HG03060 (cell line): ENCODE results near the gene ZEB1.
A peak's percentile ranks its signal among the peaks of the same experiment; 100 is the strongest.
"Not testable (repeated sequence)": the region's sequence is repeated elsewhere in the genome, so short reads cannot be mapped to it uniquely, and the experiment has no call there.

Experiments
- ATAC-seq: cut with Tn5 transposase; IDR thresholded peaks from one replicate; pipeline ENCODE4 v1.9.1; 2021; ENCODE audit warnings: low read depth, moderate number of reproducible peaks; ENCODE audit not compliant: unreplicated experiment

ZEB1 gene

DNA sequence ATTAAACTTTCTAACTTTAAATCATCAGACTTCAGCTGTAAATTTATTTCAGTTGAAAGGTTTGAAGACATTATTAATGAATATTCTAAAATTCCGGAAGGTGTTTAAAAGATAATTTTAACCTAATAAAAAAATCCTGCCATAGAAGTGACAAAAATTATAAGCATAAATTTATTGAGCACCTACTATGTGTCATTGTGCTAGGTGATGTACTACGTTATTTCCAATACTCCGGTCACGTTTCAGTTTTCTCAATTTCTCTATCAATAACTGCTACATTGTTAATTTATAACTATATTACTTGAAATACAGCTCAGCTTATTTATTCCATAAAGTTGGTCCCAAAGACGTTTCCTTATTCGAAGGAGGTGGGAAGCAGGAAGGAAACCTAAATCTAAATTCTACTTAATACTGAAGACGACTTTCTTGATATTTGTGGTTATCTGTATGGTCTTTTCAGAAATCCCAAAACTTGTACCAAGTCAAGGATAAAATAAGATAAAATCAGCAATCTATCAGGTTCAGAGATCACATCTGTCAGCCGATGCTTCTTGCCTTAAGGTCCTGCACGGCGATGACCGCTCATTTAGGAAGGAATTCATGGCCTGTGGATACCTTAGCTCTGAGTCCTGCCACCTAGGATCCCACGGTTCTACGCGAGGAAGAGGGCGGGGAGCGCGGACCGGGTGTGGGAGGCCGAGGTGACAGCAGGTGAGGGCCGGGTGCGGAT lies 1.2 kb upstream of the ZEB1 start:
- ATAC-seq: no peak

DNA sequence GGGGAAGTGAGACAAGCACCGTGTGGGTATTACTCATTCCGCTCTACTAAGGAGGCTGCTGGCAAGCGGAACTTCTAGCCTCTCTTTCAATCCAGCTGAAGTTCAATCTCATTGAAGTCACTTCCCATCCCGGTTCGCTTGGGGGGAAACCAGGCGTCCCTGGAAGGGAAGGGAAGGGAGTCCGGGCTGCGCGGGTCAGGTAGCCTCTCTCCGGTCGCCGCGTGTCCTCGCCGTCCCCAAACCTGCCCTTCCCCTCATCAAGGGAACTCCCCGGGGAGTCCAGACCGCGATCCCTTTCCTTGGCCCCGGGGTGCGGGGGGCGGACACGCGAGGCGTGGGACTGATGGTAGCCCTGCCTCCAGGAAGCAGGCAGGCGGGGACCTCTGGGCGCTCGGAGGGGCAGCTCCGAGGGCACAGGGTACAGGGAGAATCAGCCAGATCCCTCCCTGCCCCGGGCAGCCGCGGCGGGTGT lies 598 bp upstream of the ZEB1 start:
- ATAC-seq: peak; percentile 43

DNA sequence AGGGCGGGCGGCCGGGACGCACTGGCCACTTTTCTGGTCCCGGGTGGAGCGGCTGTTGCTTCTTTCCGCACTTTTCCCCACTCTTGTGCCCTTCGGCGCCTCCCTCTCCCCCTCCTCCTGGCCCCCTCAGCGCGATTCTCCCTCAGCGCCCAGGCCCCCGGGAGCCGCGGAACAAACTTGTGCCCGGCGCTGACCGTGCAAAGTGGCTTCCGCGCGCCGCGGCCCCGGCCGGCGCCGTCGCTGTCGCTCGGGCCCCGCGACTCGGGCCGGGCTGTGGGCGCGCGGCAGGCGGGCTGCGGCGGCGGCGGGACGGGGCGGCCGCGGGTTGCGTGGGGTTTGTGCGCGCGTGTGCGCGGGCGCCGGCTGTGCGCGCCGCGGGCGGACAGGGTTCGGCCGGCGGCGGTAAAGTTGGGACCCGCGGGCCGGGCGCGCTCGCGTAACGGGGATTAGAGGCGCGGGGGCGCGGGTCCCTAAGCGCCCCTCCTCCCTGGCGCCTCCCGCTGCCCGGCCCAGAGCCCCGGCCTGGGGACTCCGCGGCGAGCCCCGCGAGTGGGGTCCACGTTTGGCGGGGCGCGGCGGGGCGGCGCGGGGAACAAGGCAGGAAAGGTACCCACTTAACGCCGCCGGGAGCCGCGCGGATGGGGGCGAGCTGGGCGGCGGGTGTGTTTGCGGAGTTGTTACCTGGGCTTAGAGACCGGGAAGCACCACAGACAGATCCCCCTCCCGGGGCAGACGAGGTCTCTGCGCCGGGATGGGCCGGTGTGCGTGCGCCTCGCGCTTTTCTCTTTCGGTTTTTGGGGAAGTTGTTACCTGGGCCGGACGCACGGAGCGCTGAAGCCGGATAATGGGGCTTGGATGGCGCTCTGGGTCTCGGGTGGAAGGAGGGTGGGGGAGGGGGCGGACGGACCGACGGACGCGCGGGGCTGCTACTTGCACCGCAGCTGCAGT lies 860 bp downstream of the ZEB1 start:
- ATAC-seq: no peak

DNA sequence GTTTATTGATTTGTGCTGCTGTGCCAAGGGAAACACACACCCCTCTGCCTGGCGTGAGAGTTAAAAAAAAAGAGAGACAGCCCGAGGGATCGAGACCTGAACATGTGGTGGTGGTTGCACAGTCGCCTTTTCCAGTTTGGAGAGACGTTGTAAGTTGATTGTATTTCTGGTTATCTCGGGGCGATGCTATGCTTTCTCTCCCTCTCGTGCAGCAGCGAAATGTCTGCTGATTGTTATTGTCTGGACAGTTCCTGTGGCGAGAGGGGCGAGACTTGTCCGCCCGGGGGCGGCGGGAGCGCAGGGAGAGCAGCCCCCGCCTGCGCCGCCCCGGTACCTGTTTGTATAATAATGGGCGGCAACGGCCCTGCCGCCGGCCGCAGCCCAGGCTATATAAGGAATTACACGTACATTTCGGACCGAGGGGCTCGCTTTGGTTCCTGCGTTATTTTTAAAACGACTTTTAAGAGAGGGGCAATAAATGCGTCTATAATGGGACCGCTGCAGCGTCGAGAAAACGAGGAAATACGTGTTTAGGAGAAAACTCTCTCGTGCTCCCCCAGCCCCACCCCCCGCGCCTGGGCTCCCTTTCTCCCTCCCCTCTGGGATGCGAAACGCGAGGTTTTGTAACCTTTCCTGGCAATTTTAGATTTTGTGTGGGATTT lies 1.7 kb downstream of the ZEB1 start:
- ATAC-seq: no peak

DNA sequence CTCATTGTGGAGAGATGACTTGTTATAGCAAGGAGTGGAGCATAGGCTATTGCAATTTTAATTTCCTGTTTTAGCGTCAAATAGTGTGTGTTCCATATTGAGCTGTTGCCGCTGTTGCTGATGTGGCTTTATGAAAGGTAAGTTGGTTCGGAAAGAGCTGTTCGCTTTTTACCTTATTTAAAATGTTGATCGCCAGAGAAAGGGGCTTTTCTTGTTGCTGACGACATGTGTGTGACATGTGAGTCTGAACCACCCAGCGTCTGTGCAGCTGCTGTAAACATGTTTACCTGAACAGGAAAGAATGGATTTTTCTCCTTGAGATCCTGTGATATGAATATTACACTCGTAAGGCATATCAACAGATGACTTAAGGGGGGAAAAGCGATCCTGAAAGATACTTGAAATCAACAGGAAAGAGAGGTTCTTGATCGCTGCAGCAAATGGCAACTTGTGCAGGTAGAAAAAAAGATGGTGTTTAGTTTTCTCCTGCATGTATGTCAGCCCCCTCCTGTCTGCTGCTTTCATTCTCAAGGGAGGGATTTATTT lies 2.5 kb downstream of the ZEB1 start:
- no peak for ATAC-seq

DNA sequence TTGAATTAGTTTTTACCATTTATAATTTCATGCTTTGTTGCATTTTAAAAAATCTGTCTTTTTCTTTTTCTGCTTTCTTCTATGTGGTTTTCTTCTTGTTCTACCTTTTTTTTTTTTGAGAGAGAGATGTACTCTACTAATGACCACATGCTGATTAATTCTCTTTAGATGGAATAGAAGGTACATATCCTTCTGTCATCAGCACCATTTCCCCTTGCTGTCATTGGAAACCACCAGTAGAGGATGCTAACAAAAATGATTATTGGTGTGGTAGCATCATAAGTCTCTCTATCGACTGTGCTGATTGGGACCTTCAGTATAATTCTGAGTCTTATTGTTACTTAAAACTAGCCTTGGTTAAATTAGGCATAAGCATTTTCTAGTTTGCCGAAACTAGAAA lies 3.6 kb downstream of the ZEB1 start:
- no peak for ATAC-seq

DNA sequence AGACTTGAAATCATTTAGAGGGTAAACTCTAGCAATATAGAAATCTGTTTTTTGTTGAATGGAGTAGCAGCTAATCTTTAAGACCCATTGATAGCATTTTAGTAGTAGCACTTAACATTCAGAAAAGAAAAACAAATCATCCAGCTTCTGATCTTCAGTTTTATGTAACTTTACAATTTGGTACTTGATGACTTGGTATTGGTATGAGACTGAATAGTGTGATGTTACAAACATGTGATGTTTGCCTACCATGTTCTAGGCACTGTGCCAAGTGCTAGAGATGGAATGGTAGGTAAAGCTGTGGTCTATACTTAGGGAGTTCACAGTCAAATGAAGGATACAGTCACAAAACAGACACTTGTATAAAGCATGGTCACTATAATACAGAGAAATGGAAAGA lies 21.3 kb downstream of the ZEB1 start:
- no peak for ATAC-seq

DNA sequence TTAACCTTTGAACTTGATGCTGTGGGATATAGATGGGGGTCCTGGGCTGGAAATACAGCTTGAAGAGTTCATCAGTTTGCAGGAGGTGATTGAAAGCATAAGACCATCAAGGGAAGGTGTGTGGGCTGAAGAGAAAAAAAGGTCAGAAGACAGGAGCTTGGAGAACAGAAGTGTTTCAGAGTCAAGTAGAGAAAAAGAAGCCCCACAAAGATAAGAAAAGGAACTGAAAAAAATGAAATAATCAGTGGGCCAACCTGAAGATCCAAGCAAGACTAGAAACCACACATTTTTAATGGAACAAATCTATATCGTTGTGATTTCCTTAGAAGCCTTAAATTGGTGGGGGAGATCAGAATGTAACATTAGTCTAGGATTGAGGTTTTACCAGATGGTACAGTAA lies 22.5 kb downstream of the ZEB1 start:
- no peak for ATAC-seq

DNA sequence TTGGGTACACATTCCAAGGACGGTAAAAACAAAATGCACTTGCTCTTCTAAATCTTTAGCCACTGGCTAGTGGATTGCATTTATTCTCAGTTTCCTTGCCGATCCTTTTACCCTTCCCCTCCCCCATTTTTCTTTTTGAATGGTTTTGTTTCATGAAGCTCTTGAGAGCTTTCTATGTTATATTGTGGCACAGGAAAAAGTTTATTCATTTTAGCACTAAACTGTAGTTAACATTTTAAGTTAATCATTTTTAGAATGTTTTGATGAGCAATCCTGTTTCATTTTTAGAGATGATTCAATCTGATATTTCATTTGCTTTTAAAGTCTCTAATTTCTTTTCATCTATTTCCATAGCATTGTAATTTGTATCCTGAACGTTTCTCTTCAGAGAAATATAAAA lies 24.0 kb downstream of the ZEB1 start:
- ATAC-seq: no peak

DNA sequence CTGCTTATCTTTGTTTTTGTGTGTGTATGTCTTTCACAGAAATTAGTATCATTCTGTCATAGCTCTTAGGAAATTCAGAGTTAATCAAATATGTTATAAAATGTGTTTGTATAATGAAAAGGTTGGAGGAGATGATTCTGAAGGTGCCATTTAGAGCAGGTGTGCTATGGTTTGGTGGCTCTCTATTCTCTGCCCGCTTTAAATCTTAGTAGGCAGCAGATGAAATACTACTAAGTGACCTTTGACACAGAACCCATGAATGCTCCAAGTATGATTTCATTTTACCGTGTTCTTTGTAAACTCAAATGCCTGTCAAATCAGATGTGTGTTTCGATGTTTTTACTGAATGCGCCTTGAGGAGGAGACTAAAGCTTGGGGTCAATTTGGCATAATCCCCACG lies 24.5 kb downstream of the ZEB1 start:
- ATAC-seq: no peak

DNA sequence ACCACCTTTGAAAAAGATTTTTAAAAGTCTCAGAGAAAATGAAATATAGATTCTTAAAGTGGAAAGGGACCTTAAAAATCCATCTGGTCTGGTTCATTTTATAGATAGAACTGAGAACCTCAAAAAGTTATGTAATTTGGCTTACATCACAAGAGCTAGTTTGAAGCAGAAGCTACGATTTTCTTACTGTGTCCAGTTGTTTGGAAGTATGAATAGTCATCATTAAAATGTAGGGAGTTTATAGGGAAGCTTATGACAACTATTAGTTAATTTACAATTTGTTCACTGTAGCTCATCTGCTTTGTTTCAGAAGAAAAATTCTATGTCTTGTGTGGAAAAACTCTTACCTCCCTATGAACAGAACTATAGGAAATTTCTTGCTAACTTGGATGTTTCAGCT lies 26.9 kb downstream of the ZEB1 start:
- no peak for ATAC-seq

DNA sequence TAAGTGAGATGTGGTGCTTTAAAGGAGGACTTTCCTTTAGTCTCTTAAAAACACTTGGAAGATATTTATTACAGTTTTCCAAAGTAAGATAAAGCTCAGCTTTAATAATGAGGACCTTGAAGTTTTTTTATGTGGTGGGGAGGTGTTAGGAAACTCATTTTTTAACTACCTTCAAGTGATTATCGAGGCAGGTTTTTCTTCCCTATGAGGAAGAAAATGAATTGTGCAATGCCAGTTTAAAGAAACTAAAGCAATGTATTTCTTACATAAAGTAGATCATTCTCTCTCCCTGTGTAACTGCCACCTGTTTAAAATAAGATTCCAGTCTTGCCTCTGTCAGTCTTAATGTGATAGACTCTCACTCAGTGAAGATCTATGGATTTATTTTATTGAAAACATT lies 27.9 kb downstream of the ZEB1 start:
- ATAC-seq: no peak

DNA sequence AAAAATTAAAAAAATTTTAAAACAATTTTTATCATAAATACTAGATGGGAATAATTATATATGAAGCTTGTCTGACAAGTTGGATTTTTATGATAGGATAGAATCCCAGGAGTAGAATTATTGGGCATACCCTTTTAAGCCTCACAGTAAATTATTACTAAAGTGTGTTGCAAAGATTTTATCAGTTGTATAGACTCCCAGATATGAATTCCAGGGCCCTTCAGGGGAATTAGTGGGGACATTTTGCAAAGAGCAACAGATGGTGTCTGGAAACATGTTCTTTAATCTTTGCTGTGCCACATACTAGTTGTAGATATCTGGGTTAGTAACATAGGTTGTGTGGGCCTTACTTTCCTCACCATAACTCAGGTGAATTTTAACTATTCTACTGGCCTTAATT lies 28.7 kb downstream of the ZEB1 start:
- no peak for ATAC-seq

DNA sequence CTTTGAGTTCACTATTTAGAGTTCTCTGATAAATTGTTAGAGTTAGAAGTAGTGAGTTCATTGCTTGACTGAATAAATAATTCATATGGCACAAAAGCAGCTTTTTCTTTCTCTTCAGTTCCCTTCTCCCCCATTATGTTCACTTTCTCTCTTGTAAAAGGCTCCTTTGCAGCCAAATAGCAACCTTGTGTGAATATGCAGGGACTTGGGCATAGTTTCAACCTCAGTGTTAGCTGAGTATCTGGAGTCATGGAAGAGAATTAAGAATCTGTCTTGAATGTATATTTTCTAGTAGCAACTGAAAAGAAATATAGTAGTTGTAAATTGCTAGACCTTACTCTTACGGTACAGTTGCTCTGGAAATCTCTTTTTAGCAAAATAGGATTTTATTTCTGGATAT lies 31.9 kb downstream of the ZEB1 start:
- no peak for ATAC-seq

DNA sequence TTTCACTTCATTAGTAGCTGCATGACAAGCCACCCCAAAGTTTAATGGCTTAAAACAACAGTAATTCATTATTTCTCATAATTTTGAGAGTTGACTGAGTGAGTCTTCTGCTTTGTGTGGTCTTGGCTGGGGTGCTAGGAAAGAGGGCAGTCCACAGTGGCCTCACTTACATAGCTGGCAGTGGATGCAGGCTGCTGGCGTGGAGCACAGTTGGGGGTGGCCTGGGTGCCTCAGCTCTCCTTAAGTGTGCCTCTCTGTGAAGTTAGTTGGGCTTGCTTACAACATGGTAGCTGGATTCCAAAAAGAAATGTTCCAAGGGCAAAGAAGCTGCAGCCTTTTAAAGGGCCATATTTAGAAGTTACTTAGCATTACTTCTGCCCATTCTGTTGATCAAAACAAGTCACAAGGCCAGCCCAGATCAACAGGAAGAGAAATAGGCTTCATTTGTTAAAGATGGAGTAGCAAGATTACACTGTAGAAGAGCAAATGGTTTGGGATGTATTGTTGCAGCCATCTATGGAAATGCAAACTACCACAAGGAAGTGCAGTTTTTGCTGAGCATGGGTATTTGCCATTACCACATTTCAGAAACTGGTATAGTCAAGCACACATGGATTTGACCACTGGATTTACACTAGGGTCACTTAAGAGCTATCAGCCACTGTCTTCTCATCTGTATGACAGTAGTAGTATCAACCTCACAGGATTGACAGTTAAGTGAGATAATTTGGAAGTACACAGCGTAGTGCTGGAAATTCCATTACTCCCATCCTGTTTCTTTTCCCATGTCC lies 33.6 kb downstream of the ZEB1 start:
- ATAC-seq: no peak

DNA sequence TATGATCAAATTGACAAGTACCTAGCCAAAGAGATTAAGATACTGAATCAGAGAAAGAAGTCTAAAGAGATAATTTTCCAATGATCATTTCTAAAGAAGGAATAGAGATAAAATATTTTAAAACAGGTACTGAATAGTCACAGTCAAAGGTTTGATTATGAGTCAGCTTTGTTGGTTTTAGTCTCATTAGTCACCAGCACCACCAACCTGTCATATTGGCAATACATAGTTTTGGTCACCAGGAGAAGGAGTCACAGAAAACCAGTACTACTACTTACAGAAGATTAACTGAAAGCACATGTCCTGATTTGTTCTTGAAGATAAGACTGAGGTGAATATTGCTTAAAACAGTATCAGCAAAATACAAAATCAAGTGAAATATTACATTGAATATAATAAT lies 34.6 kb downstream of the ZEB1 start:
- peak; percentile 82 for ATAC-seq

DNA sequence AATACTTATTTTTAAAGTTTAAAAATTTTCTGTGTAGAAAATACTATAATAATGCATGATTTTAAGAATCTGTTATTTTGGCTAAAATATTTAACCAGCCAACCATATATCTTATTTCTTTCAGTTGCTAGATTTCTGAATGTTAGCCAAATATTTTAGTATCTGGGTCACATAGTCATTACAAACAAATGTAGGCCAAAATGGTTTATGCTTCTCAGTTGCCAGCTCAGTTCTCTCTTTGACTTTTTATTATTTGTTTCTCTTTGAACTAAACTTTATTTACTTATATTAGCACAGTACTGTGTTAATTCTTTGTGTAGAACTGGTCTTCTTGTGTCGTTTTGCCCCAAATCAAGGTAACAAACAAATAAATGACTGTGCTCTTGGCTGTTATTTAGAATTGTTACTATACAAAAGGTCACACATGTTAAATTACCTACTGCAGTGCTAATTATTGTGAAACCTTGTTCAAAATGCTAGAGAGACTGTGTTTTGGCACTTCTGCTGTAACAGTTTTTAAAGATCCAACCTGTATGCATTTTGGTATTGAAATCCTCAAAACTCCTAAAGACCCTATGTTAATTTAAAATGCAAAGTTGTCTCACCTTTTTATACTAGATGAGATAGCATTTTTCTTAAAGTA lies 39.8 kb downstream of the ZEB1 start:
- no peak for ATAC-seq

DNA sequence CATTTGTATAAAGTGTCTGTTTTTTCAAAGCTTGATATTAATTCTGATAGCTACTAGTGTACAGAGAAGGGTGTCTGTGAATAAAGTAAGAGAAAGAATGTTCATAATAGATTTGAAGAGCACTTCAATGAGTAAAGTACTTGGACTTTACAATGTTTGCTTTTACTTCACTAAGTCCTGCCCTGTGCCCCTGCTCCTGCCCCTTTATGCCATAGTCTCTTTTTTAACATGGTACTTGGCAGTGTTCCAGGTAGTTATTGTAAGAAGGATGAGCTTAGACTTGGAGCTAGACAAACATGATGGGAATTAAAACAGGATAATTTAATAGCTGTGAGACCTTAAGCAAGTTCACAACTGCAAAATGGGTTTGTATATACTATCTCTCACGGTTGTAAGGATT lies 41.0 kb downstream of the ZEB1 start:
- no peak for ATAC-seq

DNA sequence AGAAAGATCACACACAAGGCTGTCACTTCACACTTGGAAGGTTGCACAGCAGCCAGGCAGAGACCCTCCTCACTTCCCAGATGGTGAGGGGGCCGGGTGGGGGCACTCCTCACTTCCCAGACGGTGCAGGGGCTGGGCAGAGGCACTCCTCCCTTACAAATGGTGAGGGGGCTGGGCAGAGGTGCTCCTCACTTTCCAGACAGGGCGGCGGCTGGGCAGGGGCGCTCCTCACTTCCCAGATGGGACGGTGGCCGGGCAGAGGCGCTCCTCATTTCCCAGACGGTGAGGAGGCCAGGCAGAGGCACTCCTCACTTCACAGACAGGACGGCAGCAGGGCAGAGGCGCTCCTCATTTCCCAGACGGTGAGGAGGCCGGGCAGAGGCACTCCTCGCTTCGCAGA lies 42.5 kb downstream of the ZEB1 start:
- not testable (repeated sequence) for ATAC-seq
